Muscle of arm (tissue), 12 donors: Measurements from ENCODE around the gene KCTD1. TPM values are rescaled to one million over a fixed set of nuclear protein-coding genes. Genes with fewer than 3 reads are reported as not detected.
A peak's percentile ranks its signal among the peaks of the same experiment; 100 is the strongest.
"Not testable (repeated sequence)": the region's sequence is repeated elsewhere in the genome, so short reads cannot be mapped to it uniquely, and the experiment has no call there.

Experiments used
- DNase-seq: peaks from one replicate; pipeline ENCODE4 v3.0.0-alpha.2; 2013
- polyA plus RNA-seq, 12 donors: library from polyadenylated mRNA; unstranded; fragments of 120-200 nt; gene quantifications; one replicate each; pipeline ENCODE4 v1.2.1, GENCODE V29; 2013; ENCODE audit not compliant: insufficient read length in 12 of 12

Gene KCTD1
- polyA plus RNA-seq, 12 donors: 4.8 to 45.5 (median 5.6) TPM; not detected in 1

GRCh38 chr18:26458526-26459232 lies 89.7 kb downstream of the KCTD1 start:
- no peak for DNase-seq

- DNase-seq: no peak
Observed at GRCh38 chr18:26457611-26458353, 90.6 kb downstream of the KCTD1 start.

GRCh38 chr18:26457195-26457594 lies 91.2 kb downstream of the KCTD1 start:
- no peak for DNase-seq

GRCh38 chr18:26456070-26456491 lies 92.3 kb downstream of the KCTD1 start:
- no peak for DNase-seq

GRCh38 chr18:26455639-26456038 lies 92.7 kb downstream of the KCTD1 start:
- DNase-seq: no peak

- no peak for DNase-seq
Observed at GRCh38 chr18:26454616-26455015, 93.7 kb downstream of the KCTD1 start.

DNA sequence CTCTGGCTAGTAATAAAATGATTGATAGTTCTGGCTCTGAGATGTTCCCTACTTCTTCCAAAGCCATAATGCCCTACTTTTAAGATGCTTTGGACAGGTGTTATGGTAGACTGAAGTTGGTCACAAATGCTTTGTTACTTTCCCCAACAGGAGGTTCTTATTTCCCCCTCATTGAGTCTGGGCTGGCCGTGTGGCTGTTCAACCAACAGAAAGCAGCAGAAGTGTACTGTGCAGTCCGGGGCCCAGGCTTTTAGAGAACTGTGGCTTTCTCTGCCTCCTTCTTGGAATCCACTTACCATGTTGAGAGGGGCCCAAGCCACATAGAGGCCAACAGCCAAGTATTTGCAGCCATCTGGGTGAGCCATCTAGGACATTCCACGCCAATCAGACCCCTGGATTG lies 94.2 kb downstream of the KCTD1 start:
- no peak for DNase-seq

- no peak for DNase-seq
Observed at GRCh38 chr18:26453386-26453901, 94.9 kb downstream of the KCTD1 start.

GRCh38 chr18:26450989-26451682 lies 97.2 kb downstream of the KCTD1 start:
- DNase-seq: no peak

DNA sequence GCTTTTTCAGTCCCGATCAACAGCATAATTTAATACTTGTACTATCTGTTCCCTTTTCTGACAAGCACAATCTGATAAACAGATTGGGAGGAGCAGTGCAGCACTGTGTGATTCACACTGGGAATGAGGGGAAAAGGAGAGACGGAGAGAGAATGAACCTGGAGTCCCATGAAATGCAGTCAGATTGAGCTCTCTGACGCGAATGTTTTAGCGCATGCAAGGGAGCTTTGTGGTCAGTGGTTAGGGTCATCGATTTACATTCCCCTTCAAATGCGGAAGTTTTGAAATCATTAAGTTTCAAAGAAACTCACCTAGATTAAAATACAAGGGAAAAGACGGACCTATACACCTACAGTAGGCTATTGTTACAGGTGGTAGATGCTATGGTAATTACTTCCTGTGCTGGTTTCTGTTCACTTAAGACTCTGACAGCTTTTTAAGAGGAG lies 99.6 kb downstream of the KCTD1 start:
- DNase-seq: no peak

DNA sequence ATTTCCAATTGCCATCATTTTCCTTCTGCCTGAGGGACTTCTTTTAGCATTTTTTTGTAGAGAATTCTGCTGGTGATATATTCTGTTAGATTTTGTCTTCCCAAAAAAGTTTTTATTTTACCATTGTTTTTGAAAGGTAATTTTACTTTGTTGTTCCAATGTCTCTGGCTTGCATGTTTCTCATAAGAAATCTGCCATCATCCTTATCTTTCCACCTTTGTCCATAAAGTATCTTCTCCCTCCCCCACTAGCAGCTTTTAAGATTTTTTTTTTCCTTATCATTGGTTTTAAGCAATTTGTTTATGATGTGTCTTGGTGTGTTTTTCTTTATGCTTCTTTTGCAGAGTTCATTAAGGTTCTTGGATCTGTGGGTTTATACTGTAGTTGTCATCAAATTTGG lies 104.5 kb downstream of the KCTD1 start:
- no peak for DNase-seq

DNA sequence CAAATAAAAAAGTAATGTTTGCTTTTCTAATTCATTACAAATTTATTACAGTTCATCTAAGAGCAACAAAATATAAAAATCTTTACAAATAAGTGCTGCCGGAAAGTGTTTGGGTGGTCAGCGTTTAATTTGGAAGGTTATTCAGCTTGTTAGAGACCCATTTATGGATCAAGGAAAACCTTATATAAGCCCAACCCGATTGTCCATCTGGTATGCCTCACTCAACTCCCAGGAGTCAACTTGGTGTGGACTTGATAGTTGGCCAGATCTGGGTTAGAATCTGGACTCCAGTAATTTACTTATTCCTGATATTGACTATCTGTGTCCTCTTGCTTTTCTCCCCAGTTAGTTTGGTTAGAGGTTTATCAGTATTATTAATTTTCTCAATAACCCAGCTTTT lies 106.2 kb downstream of the KCTD1 start:
- peak; percentile 23 for DNase-seq

- DNase-seq: no peak
Observed at GRCh38 chr18:26440644-26441043, 107.7 kb downstream of the KCTD1 start.

DNA sequence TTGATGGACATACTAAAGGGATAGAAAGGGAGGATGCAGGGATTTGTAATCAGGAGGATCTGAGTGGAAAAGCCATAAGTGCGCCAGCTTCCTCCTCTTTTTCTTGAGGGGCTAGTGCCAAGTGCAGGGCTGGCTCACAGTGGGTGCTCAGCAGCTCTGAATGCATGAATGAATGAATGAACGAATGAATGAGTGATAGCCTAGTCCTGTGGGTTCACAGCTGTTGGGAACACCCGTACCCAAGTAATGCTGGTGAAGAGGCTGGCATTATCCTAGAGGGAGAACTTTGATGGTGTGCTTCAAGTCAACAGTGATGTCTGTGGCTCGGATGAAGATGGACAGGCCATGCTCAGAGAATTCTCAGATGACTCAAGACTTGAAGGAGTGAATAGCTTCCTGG lies 108.8 kb downstream of the KCTD1 start:
- DNase-seq: no peak

- no peak for DNase-seq
Observed at GRCh38 chr18:26438980-26439379, 109.4 kb downstream of the KCTD1 start.

- not testable (repeated sequence) for DNase-seq
Observed at GRCh38 chr18:26437634-26438033, 110.7 kb downstream of the KCTD1 start.

DNA sequence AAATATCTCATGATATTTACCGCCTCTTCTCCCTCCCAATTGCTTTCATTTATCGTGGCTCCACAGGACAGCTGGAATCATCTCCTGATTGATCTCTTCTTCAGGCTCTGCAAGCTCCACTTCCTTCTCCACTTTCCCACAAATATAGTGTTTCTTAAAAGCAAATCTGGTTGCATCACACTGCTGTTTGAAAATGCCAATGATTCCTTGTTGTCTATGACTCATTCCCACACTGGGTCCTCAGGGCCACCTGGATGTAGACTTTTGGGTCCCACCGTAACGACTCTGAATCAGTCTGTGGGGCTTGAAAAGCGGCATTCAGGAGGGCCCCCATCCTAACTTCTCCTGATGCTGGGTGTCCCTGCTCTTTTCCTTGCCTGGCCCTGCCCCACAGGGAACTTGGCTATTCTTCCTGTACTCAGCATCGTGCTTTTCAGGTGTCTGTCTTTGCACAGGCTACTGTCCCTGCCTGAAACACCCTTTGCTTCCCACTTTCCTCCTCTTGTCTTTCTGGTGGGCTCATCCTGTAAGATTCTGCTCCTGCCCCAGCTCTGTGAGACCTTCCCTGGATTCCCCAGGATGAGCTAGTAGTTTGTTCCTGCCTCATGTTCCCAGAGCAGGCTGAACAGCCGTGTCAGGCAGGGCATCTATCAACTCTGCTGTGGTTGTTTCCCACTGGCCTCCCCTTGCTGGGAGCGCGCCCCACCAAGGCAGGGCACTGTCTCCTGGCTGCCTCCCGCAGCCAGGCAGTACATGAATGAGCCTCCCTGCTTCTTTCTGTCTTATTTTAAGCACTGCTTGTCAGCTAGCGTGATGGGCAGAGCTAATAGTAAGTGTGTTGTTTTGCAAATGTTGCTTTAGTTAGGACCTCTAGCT lies 111.9 kb downstream of the KCTD1 start:
- no peak for DNase-seq

GRCh38 chr18:26435415-26436095 lies 112.8 kb downstream of the KCTD1 start:
- DNase-seq: no peak

- no peak for DNase-seq
Observed at GRCh38 chr18:26434887-26435286, 113.5 kb downstream of the KCTD1 start.

GRCh38 chr18:26432651-26433424 lies 115.5 kb downstream of the KCTD1 start:
- DNase-seq: no peak
